ENCODE results near the gene RGL2. TPM values are rescaled to one million over a fixed set of nuclear protein-coding genes. Genes with fewer than 3 reads are reported as not detected.

The RGL2 gene
- total and polyA plus RNA-seq, 2 donors (not counting 1 experiment from before 2014, with no cell fraction given) = 98.5 to 133 TPM

GRCh38 chr6:33339193-33339592 is 40.5 kb upstream of the RGL2 start:
- TF ChIP-seq CTCF (IDR thresholded peaks at IDR 0.05) (no peak), EZH2 (IDR thresholded peaks at IDR 0.05; ENCODE audit: borderline replicate concordance, insufficient read depth, low read depth, low read length, poor library complexity, severe bottlenecking) (no peak)
- no peak overlapping the region for H3K27ac ChIP-seq (ENCODE audit: low read length in 2 of 2)
- peaks cover 28 to 47% of the 10 kb centered on the region in 2 donors for H3K4me1 ChIP-seq (ENCODE audit: control insufficient read depth in 2 of 2, insufficient read depth in 2 of 2, low read length in 2 of 2)
- H2AFZ ChIP-seq (ENCODE audit: insufficient read depth, low read depth, low read length, poor library complexity, severe bottlenecking) = no peak overlapping the region
- Mint-ChIP-seq H3K4me1 (peaks cover 38% of the 10 kb centered on the region), H3K9me3 (ENCODE audit: insufficient read depth) (no peaks in the 10 kb centered on the region), H3K27ac (no peak overlapping the region), H3K4me3 (no peak overlapping the region), H3K27me3 (no peaks in the 10 kb centered on the region)
- no peak overlapping the region for H3K4me2 ChIP-seq (replicated peaks; ENCODE audit: low read depth, low read length, poor library complexity, severe bottlenecking)
- ChIA-PET CTCF (interaction anchor here (0.8 to 1.1 kb wide), 2 partner anchors 21 to 122 kb away, joined by 3 read pairs; no protein-coding TSS in a partner anchor), POLR2A (interaction anchor here (0.6 kb wide), 1 partner anchor 14 kb away, joined by 3 read pairs; no protein-coding TSS in a partner anchor)
- no peak for ATAC-seq (ENCODE audit: low read depth)
- WGBS (ENCODE audit: insufficient coverage) = 62% methylated on average over 2 of the region's 6 CpGs
- no peak overlapping the region for H3K9ac ChIP-seq (ENCODE audit: low read length)
- H4K20me1 ChIP-seq (ENCODE audit: control insufficient read depth, insufficient read depth, low read length, poor library complexity, severe bottlenecking) = no peaks in the 10 kb centered on the region
- no peaks in the 10 kb centered on the region for H3K79me2 ChIP-seq (ENCODE audit: control insufficient read depth, insufficient read depth, low read length)
- no peaks in the 10 kb centered on the region for H3K36me3 ChIP-seq (replicated peaks in 1 of 2; ENCODE audit: control extremely low read depth in 1 of 2, control insufficient read depth in 1 of 2, extremely low read depth in 1 of 2, insufficient read depth in 2 of 2, low read length in 1 of 2)
- H3K4me3 ChIP-seq (ENCODE audit: control extremely low read depth in 1 of 5, extremely low read depth in 1 of 5, insufficient read depth in 1 of 5, low read depth in 2 of 5, low read length in 4 of 5) = no peak overlapping the region
- intact Hi-C loops (cut with micrococcal nuclease) = no loop called here
- H3K27me3 ChIP-seq (replicated peaks in 1 of 4; ENCODE audit: control extremely low read depth in 1 of 4, control insufficient read depth in 3 of 4, insufficient read depth in 4 of 4, low read length in 3 of 4) = no peaks in the 10 kb centered on the region
- H3K9me3 ChIP-seq (ENCODE audit: control extremely low read depth in 1 of 3, control insufficient read depth in 2 of 3, insufficient read depth in 1 of 3, low read length in 2 of 3) = peaks cover 0 to 6% (median 0%) of the 10 kb centered on the region in 3 donors
- no peak for DNase-seq

- Histone ChIP-seq H3K9me3 (ENCODE audit: control extremely low read depth in 1 of 3, control insufficient read depth in 2 of 3, insufficient read depth in 1 of 3, low read length in 2 of 3) (no peaks in the 10 kb centered on the region), H3K9ac (ENCODE audit: low read length) (no peak overlapping the region), H3K36me3 (replicated peaks in 1 of 2; ENCODE audit: control extremely low read depth in 1 of 2, control insufficient read depth in 1 of 2, extremely low read depth in 1 of 2, insufficient read depth in 2 of 2, low read length in 1 of 2) (no peaks in the 10 kb centered on the region), H4K20me1 (ENCODE audit: control insufficient read depth, insufficient read depth, low read length, poor library complexity, severe bottlenecking) (no peaks in the 10 kb centered on the region), H3K4me3 (ENCODE audit: control extremely low read depth in 1 of 5, extremely low read depth in 1 of 5, insufficient read depth in 1 of 5, low read depth in 2 of 5, low read length in 4 of 5) (no peak overlapping the region), H3K27ac (ENCODE audit: low read length in 2 of 2) (no peak overlapping the region), H3K79me2 (ENCODE audit: control insufficient read depth, insufficient read depth, low read length) (peaks cover 3% of the 10 kb centered on the region), H2AFZ (ENCODE audit: insufficient read depth, low read depth, low read length, poor library complexity, severe bottlenecking) (no peak overlapping the region), H3K4me2 (replicated peaks; ENCODE audit: low read depth, low read length, poor library complexity, severe bottlenecking) (no peak overlapping the region), H3K27me3 (replicated peaks in 1 of 4; ENCODE audit: control extremely low read depth in 1 of 4, control insufficient read depth in 3 of 4, insufficient read depth in 4 of 4, low read length in 3 of 4) (no peaks in the 10 kb centered on the region), H3K4me1 (ENCODE audit: control insufficient read depth in 2 of 2, insufficient read depth in 2 of 2, low read length in 2 of 2) (peaks cover 16 to 34% of the 10 kb centered on the region in 2 donors)
- intact Hi-C loops (cut with micrococcal nuclease) = no loop called here
- 100% methylated on average over 1 of the region's 3 CpGs for WGBS (ENCODE audit: insufficient coverage)
- ATAC-seq (ENCODE audit: low read depth) = no peak
- no peak overlapping the region for H3K4me3 Mint-ChIP-seq
- DNase-seq = no peak
- POLR2A ChIA-PET = no interaction called here
- no peaks in the 10 kb centered on the region for H3K9me3 Mint-ChIP-seq (ENCODE audit: insufficient read depth)
- TF ChIP-seq CTCF (IDR thresholded peaks at IDR 0.05) = no peak
- TF ChIP-seq EZH2 (IDR thresholded peaks at IDR 0.05; ENCODE audit: borderline replicate concordance, insufficient read depth, low read depth, low read length, poor library complexity, severe bottlenecking) = no peak
- no peak overlapping the region for H3K27ac Mint-ChIP-seq
- H3K27me3 Mint-ChIP-seq = no peaks in the 10 kb centered on the region
- CTCF ChIA-PET = interaction anchor here (0.6 to 2.2 kb wide), 3 partner anchors 9 to 191 kb away, joined by 3 to 12 read pairs (median 3); partner anchors contain the start of genes RPS18 and VPS52
- H3K4me1 Mint-ChIP-seq = peaks cover 40% of the 10 kb centered on the region
These were observed 37.8 kb upstream of the RGL2 start for GRCh38 chr6:33336495-33336894.

Data from B cell (primary cell).